Esophagus muscularis mucosa (tissue), 4 donors: Measurements from ENCODE around the gene SLC16A5. TPM values are rescaled to one million over a fixed set of nuclear protein-coding genes. Genes with fewer than 3 reads are reported as not detected.

Source experiments
- DNase-seq: peaks from one replicate; pipeline ENCODE4 v3.0.0-alpha.2; 2017; ENCODE audit errors: extremely low spot score
- H3K27ac ChIP-seq, 4 donors: fragments of 200-600 bp; sonication (generic); replicated peaks in 1 of 4; 1 replicate in 3 of 4; 2 replicates in 1 of 4; pipeline ENCODE4 v1.5.1; 2016 to 2019; ENCODE audit warnings: mild to moderate bottlenecking in 1 of 4
- H3K27me3 ChIP-seq, 4 donors: fragments of 200-600 bp; sonication (generic); one replicate each; pipeline versions ENCODE4 v1.5.1 to v1.6.0; 2016 to 2019
- H3K36me3 ChIP-seq, 4 donors: fragments of 200-600 bp; sonication (generic); one replicate each; pipeline ENCODE4 v1.5.1; 2016 to 2019
- H3K4me1 ChIP-seq, 4 donors: fragments of 200-600 bp; sonication (generic); one replicate each; pipeline ENCODE4 v1.5.1; 2016 to 2019
- H3K4me3 ChIP-seq, 4 donors: fragments of 200-600 bp; sonication (generic); 1 replicate in 2 of 4; 2 replicates in 2 of 4; pipeline ENCODE4 v1.5.1; 2016 to 2019; ENCODE audit warnings: mild to moderate bottlenecking in 4 of 4, moderate library complexity in 1 of 4
- H3K9me3 ChIP-seq, 4 donors: fragments of 200-600 bp; sonication (generic); 1 replicate in 3 of 4; 2 replicates in 1 of 4; pipeline ENCODE4 v1.5.1; 2016 to 2019
- CTCF ChIP-seq, 3 experiments: fragments of 200-600 bp in 2 of 3; fragments of 450-650 bp in 1 of 3; sonication (generic) in 2 of 3; IDR thresholded peaks; one replicate each; pipeline ENCODE4 v1.5.1; 2017 to 2019; ENCODE audit warnings: antibody characterized with exemption in 3 of 3, mild to moderate bottlenecking in 2 of 3, moderate library complexity in 1 of 3
- EP300 ChIP-seq: sonication (generic); formaldehyde crosslinking; IDR thresholded peaks from one replicate; pipeline ENCODE4 v1.6.1; 2017; ENCODE audit warnings: antibody characterized with exemption
- POLR2A ChIP-seq: fragments of 450-650 bp; IDR thresholded peaks from one replicate; pipeline ENCODE4 v1.6.1; 2017; ENCODE audit warnings: antibody characterized with exemption, moderate library complexity, mild to moderate bottlenecking, low read depth
- POLR2AphosphoS5 ChIP-seq, 2 donors: sonication (generic); formaldehyde crosslinking; IDR thresholded peaks; one replicate each; pipeline ENCODE4 v1.6.1; 2017; ENCODE audit warnings: antibody characterized with exemption in 2 of 2
- WGBS: methylation state at CpG from one replicate; pipeline ENCODE4 v1.1.5; 2018; 5-methylcytosine and 5-hydroxymethylcytosine counted together
- intact Hi-C: fragments of 100-400 bp; cut with DNase I; formaldehyde crosslinking; loops from one replicate; pipeline ENCODE4 v1.15.1; 2023
- small RNA-seq, 3 donors: library from RNA; depleted of rRNA; stranded (forward); fragments of <200 nt; gene quantifications; one replicate each; pipeline ENCODE3, GENCODE V24; 2016
- total RNA-seq, 4 donors: library from RNA; depleted of rRNA; stranded (reverse); fragments of >200 nt; gene quantifications; one replicate each; pipeline versions ENCODE4 v1.1.0 to v1.2.1, GENCODE V29; 2016

The SLC16A5 gene
- total RNA-seq, 4 donors from 2014 or later, result 3.8 to 9.7 (median 7.6) TPM

- 5% methylated on average over 28 of the region's 67 CpGs for WGBS
- H3K4me1 ChIP-seq, result peaks cover 11 to 23% (median 21%) of the 10 kb centered on the region in 4 donors
- peak within 1 kb of the TSS; percentile 60 to 86 (median 80) for H3K27ac ChIP-seq
- peaks cover 0 to under 1% (median 0%) of the 10 kb centered on the region in 4 donors for H3K36me3 ChIP-seq
- peak; percentile 100 for DNase-seq
- peak within 1 kb of the TSS; percentile 74 to 97 (median 87) for H3K4me3 ChIP-seq
- H3K27me3 ChIP-seq, result no peaks in the 10 kb centered on the region
- TF ChIP-seq CTCF (IDR thresholded peaks at IDR 0.05), result no peak
- TF ChIP-seq POLR2A, result peak; percentile 96
- TF ChIP-seq POLR2AphosphoS5 (IDR thresholded peaks at IDR 0.05), result peak; percentile 90 to 99
- no peak for TF ChIP-seq EP300
- intact Hi-C loops, result no loop called here
- H3K9me3 ChIP-seq, result no peaks in the 10 kb centered on the region
Measured at GRCh38 chr17:75154195-75155106, 66.7 kb downstream of the SLC16A5 start, which contains the start of gene JPT1. Gene JPT1, minus strand, starts transcription at chr17:75154512. Its CDS starts 115 bp downstream, at chr17:75154397.

- peak overlapping the region in 2 of 4 donors; percentile 52 to 86 for H3K27ac ChIP-seq
- WGBS, result 95% methylated on average over 3 of the region's 3 CpGs
- intact Hi-C loops, result no loop called here
Measured at GRCh38 chr17:75155191-75155601, 67.4 kb downstream of the SLC16A5 start.

More at GRCh38 chr17:75155191-75155601, 67.4 kb downstream of the SLC16A5 start:
- peaks cover 0 to 8% (median 0%) of the 10 kb centered on the region in 4 donors for H3K36me3 ChIP-seq
- H3K4me1 ChIP-seq, result peaks cover 11 to 23% (median 21%) of the 10 kb centered on the region in 4 donors
- peak overlapping the region in 2 of 4 donors; percentile 79 to 95 for H3K4me3 ChIP-seq
- TF ChIP-seq CTCF (IDR thresholded peaks at IDR 0.05) (no peak), EP300 (no peak), POLR2AphosphoS5 (IDR thresholded peaks at IDR 0.05) (no peak), POLR2A (no peak)
- no peaks in the 10 kb centered on the region for H3K27me3 ChIP-seq
- H3K9me3 ChIP-seq, result no peaks in the 10 kb centered on the region
- DNase-seq, result no peak

Small RNAs within 50 kb of the gene (small RNA-seq; reads per million reads assigned to genes)
- gene AC111186.1 (0 reads per million in 3 donors), gene RF00019 (0 reads per million in 3 donors), gene RN7SL573P (0 reads per million in 3 donors)

Other genes starting within 250 kb of the SLC16A5 start
- gene GRIN2C, start 228.1 kb upstream of the SLC16A5 start, total RNA-seq, result 1 to 10 TPM in 1 of 4 donors, under 1 TPM in 3; 0.17 to 2.5 (median 0.50) TPM
- 10 to 100 TPM in 1 of 4 donors, 1 to 10 TPM in 3; 4.9 to 10.6 (median 7.0) TPM for gene FDXR, start 215.0 kb upstream of the SLC16A5 start, total RNA-seq
- gene FADS6, start 194.3 kb upstream of the SLC16A5 start, total RNA-seq, result under 1 TPM in 1 of 4 donors, not detected in 3; 0.33 TPM
- gene USH1G, start 164.7 kb upstream of the SLC16A5 start, total RNA-seq, result under 1 TPM in 1 of 4 donors, not detected in 3; 0.39 TPM
- not detected for gene OTOP2, start 163.7 kb upstream of the SLC16A5 start, total RNA-seq
- gene OTOP3, start 152.1 kb upstream of the SLC16A5 start, total RNA-seq, result not detected
- 10 to 100 TPM in 2 of 4 donors, 1 to 10 TPM in 2; 4.5 to 17.1 (median 10.9) TPM for gene HID1, start 115.2 kb upstream of the SLC16A5 start, total RNA-seq
- 10 to 100 TPM; 14.6 to 36.7 (median 24.3) TPM for gene CDR2L, start 100.3 kb upstream of the SLC16A5 start, total RNA-seq
- gene MRPL58, start 75.3 kb upstream of the SLC16A5 start, total RNA-seq, result 10 to 100 TPM; 34.9 to 47.8 (median 40.2) TPM
- 100 to 1,000 TPM; 202 to 388 (median 256) TPM for gene ATP5PD, start 41.0 kb upstream of the SLC16A5 start, total RNA-seq
- gene KCTD2, start 40.7 kb upstream of the SLC16A5 start, total RNA-seq, result 10 to 100 TPM; 20.3 to 37.7 (median 29.9) TPM
- 10 to 100 TPM in 1 of 4 donors, 1 to 10 TPM in 3; 3.5 to 10.3 (median 6.7) TPM for gene ARMC7, start 22.0 kb downstream of the SLC16A5 start, total RNA-seq
- 10 to 100 TPM; 70.6 to 98.7 (median 75.1) TPM for gene NT5C, start 43.8 kb downstream of the SLC16A5 start, total RNA-seq
- 10 to 100 TPM in 3 of 4 donors, 1 to 10 TPM in 1; 5.4 to 24.2 (median 18.4) TPM for gene JPT1, start 66.6 kb downstream of the SLC16A5 start, total RNA-seq
- gene SUMO2, start 95.0 kb downstream of the SLC16A5 start, total RNA-seq, result 100 to 1,000 TPM in 1 of 4 donors, 10 to 100 TPM in 3; 64.4 to 101 (median 80.0) TPM
- gene NUP85, start 117.7 kb downstream of the SLC16A5 start, total RNA-seq, result 10 to 100 TPM; 20.4 to 32.4 (median 23.3) TPM
- gene GGA3, start 173.7 kb downstream of the SLC16A5 start, total RNA-seq, result 10 to 100 TPM; 14.6 to 31.4 (median 21.2) TPM
- 10 to 100 TPM; 37.8 to 40.6 (median 39.1) TPM for gene MRPS7, start 173.9 kb downstream of the SLC16A5 start, total RNA-seq
- gene MIF4GD, start 183.3 kb downstream of the SLC16A5 start, total RNA-seq, result 10 to 100 TPM; 42.4 to 52.0 (median 44.8) TPM
- 10 to 100 TPM in 3 of 4 donors, 1 to 10 TPM in 1; 9.6 to 17.5 (median 15.2) TPM for gene SLC25A19, start 201.5 kb downstream of the SLC16A5 start, total RNA-seq